Smooth muscle cell of bladder (primary cell): ENCODE data around the gene PTGS1. TPM values are rescaled to one million over a fixed set of nuclear protein-coding genes. Genes with fewer than 3 reads are reported as not detected.

Experiments used
- total RNA-seq: library from RNA; depleted of rRNA; stranded (reverse); fragments of >200 nt; gene quantifications from 2 replicates; pipeline ENCODE4 v1.2.3, GENCODE V29; 2014

PTGS1 gene
- total RNA-seq, result 52.2 and 54.6 TPM in 2 replicates

DNA sequence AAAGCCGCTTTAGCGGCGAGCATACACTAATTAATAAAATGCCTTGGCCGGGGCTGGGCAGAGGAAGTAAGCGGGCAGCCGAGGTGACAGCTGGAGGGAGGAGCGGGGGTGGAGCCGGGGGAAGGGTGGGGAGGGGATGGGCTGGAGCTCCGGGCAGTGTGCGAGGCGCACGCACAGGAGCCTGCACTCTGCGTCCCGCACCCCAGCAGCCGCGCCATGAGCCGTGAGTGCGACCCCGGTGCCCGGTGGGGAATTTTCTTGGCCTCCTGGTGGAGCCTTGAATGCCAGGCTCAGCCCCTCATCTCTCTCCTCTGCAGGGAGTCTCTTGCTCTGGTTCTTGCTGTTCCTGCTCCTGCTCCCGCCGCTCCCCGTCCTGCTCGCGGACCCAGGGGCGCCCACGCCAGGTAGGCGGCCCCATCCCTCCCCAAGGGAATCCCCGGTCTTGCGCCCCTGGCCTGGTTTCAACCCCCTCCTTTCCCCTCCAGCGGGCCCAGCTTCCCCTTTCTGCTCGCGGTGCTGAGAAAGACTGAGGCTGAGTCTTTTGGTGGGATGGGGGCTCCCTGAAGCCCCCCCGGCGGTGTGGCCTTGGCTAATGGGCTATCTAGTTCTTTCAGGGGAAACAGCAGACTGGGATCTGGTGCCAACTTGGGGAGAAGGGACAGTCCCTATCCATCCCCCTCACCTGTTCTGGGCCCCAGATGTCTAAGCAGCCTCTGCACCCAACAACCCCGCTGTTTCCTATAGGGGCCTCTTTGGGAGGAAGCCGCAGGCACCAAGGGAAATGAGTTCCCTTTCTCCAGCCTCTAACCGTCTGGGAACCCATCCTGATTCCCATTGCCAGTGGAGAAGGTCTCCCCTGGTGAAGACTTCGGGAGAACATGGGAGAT, at the start of gene PTGS1:
TSS of gene PTGS1 (plus strand) at position 156 of the 887 bp plus-strand sequence. CDS start at position 217, 61 bp downstream.

Other genes starting within 250 kb of the PTGS1 start
- 29.3 and 37.2 TPM in 2 replicates for gene NDUFA8, start 211.2 kb upstream of the PTGS1 start, total RNA-seq
- not detected in 2 replicates for gene MORN5, start 211.1 kb upstream of the PTGS1 start, total RNA-seq
- gene LHX6, start 142.1 kb upstream of the PTGS1 start, total RNA-seq, result not detected in 2 replicates
- gene RBM18, start 106.2 kb upstream of the PTGS1 start, total RNA-seq, result 7.2 and 8.0 TPM in 2 replicates
- gene MRRF, start 106.1 kb upstream of the PTGS1 start, total RNA-seq, result 30.1 and 34.7 TPM in 2 replicates
- not detected in 2 replicates for gene OR1J1, start 106.9 kb downstream of the PTGS1 start, total RNA-seq
- 0.14 TPM in 1 of 2 replicates, not detected in the other for gene OR1J2, start 139.8 kb downstream of the PTGS1 start, total RNA-seq
- not detected in 2 replicates for gene OR1J4, start 148.1 kb downstream of the PTGS1 start, total RNA-seq
- gene OR1N1, start 156.3 kb downstream of the PTGS1 start, total RNA-seq, result not detected in 2 replicates
- not detected in 2 replicates for gene OR1N2, start 182.1 kb downstream of the PTGS1 start, total RNA-seq
- gene OR1L8, start 212.4 kb downstream of the PTGS1 start, total RNA-seq, result not detected in 2 replicates
- gene OR1Q1, start 243.7 kb downstream of the PTGS1 start, total RNA-seq, result not detected in 2 replicates